Uterus (tissue), 2 donors: ENCODE data around the gene NDUFB2.

ENCODE experiments used
- POLR2A ChIP-seq, 2 donors: fragments of 450-650 bp; IDR thresholded peaks; one replicate each; pipeline ENCODE4 v1.6.1; 2016; ENCODE audit warnings: antibody characterized with exemption in 2 of 2, mild to moderate bottlenecking in 1 of 2, moderate library complexity in 1 of 2
- TF ChIP-seq, protein P1 (sequence below), 4 experiments: fragments of 200-600 bp in 2 of 4; fragments of 450-650 bp in 2 of 4; sonication (generic) in 2 of 4; IDR thresholded peaks; one replicate each; pipeline ENCODE4 v1.5.1; 2016 to 2019; ENCODE audit warnings: antibody characterized with exemption in 4 of 4, mild to moderate bottlenecking in 2 of 4, moderate library complexity in 1 of 4

DNA sequence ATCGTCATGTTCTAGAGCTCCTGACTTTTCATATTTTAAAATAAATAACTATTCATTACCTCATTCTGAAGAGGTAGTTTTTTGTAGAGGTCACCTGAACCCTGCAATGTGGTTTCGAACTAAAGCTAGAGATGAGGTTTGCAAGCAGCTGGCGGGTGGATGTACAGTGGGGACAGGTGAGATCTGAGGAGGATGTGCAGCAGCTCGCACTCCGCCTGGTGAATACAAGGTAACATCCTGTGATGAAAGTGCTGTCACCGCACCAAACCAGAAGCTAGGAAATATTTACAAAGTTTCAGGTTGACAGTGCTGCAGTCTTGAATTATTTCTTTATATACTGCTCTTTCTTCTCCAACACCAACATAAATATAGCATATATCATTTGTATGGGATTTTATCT lies 26.5 kb downstream of the NDUFB2 start:
- TF ChIP-seq, protein P1, sequence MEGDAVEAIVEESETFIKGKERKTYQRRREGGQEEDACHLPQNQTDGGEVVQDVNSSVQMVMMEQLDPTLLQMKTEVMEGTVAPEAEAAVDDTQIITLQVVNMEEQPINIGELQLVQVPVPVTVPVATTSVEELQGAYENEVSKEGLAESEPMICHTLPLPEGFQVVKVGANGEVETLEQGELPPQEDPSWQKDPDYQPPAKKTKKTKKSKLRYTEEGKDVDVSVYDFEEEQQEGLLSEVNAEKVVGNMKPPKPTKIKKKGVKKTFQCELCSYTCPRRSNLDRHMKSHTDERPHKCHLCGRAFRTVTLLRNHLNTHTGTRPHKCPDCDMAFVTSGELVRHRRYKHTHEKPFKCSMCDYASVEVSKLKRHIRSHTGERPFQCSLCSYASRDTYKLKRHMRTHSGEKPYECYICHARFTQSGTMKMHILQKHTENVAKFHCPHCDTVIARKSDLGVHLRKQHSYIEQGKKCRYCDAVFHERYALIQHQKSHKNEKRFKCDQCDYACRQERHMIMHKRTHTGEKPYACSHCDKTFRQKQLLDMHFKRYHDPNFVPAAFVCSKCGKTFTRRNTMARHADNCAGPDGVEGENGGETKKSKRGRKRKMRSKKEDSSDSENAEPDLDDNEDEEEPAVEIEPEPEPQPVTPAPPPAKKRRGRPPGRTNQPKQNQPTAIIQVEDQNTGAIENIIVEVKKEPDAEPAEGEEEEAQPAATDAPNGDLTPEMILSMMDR (IDR thresholded peaks at IDR 0.05) = no peak
- no peak for TF ChIP-seq POLR2A (IDR thresholded peaks at IDR 0.05)
